CD4-positive, alpha-beta T cell treated with Interleukin-4 for 1 hour (primary cell): ENCODE results near the gene NFRKB.
A peak's percentile ranks its signal among the peaks of the same experiment; 100 is the strongest.
"Not testable (repeated sequence)": the region's sequence is repeated elsewhere in the genome, so short reads cannot be mapped to it uniquely, and the experiment has no call there.

Source experiments
- DNase-seq, 2 donors: peaks; one replicate each; pipeline ENCODE4 v3.0.0-alpha.2; 2020 to 2022

Gene NFRKB

DNA sequence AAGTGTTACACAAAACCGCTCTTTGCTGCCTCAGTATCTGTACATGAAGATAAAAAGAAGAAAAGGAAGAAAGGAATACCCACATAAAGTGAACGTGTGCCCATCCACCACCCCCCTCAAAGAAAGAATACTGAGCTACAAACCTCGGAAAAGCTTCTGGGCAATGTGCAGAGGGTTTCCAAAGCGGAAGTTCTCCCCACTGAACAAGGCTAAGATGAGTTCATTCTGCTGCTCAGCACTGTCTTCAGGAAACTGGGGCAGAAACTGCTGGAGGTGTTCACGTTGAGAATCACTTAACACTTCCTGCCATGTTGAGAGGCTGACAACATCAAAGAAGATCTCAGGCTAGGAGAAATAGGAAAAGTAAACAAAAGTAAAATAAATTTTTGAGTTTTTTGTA, 6.9 kb downstream of the NFRKB start:
- DNase-seq = peak in 1 of 2 donors; percentile 26

DNA sequence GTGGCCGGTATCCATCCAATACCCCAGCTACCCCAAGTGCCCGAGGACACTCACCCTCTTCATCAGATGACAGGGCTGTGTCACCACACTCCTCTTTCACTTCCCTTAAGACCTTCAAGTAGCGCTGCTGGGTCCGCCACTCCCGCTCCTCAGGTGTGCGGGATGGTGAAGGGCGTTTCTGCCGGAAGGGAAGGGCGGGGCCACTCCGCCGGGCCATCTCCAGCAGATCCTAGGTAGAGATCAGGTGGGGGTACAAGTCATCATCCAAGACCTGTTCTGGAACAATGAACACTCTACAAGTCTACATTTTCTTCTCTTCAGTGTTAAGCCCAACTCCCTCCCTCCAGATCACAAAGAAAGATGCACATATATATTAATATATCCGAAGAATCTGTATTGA, 10.0 kb downstream of the NFRKB start:
- no peak for DNase-seq

DNA sequence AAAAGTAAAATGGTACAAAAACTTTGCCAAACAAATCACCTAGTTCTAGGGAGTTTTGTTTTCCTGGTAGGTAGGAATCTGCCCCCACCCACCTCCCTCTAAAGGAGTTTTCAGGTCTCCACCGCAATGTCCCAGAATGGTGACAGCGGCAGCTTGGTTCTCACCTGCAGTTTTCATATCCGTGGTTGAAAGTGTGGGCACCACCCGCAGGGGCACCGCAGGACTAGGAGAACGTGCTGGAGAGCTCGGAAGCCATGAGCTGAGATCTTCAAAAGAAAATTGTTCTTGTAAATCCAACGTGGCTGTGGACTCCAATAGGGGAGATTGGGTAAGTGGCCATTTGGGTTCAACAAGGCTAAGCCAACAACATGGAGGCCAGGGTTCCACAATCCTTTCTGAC, 10.8 kb downstream of the NFRKB start:
- DNase-seq = no peak

DNA sequence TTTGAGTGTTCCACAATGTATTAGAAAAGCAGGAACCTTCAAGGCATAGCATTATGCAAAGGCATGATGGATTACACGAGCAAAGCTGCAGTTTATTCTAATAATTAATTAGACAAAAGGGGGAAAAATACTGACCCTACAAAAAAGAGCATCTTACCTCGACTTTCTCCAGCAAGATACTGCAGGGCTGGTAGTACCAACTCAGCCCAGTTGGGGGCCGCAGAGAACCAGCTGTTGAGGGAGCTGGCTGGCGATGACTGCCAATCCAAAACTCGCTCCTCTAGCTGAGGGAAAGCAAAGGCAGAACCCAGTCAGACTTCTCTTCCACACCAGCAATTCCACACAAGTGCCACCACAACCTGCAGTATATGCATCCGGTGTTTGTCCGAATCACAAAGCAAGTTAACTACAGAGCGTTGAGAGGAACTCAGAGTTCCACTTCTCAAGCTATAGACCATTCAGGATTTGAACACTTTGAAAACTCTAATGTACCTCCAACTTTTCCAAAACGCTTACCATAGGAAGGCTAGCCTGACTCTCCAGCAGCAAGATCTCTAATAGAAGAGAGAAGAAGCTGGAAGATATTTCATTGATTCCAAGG, 13.7 kb downstream of the NFRKB start:
- peak; percentile 17 to 28 for DNase-seq

DNA sequence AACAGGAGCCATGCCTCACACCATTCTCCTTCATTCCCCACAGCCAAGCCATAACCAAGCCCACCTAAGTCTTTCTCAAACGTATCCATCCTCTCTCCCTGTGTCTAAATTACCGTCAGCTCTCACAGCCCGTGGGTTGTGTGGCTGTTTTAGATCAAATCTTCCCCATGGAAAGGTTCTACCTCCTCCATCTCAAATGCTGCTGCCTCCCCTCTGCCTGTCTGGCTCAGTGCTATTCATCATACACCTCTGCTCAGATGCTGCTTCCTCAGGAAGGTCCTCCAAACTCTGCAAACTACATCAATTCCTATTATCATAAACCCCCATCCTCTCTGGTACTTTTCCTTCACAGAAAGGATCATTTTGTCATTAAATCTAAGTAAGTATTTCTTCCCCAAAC, 15.1 kb downstream of the NFRKB start:
- DNase-seq = no peak

DNA sequence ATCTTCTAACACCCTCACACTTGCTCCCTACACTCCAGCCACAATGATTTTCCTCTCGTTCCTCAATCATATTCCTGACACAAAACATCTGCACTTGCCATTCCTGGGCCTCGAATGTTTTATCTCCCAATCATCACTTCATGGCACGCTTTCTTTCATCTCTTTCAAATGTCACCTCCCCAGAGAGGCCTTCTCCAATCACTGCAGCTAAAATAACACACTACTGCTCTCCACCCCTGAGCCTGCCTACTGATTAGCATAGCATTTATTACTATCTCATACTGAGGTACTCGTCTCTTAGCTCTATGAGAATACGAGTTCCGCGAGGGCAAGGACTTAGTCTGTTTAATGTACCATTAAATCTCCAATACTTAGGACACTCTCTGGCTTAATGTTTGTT, 23.5 kb downstream of the NFRKB start:
- DNase-seq = no peak

DNA sequence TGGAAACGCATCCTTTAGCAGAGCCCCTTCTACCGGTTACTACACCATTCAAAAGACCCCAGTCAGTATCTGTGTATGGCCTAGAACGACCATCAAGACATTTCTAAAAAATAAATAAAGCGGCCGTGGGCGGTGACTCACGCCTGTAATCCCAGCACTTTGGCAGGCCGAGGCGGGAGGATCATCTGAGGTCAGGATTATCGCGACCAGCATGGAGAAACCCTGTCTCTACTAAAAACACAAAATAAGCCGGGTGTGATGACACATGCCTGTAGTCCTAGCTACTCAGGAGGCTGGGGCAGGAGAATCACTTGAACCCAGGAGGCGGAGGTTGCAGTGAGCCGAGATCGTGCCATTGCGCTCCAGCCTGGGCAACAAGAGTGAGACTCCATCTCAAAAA, 26.8 kb downstream of the NFRKB start:
- not testable (repeated sequence) for DNase-seq

DNA sequence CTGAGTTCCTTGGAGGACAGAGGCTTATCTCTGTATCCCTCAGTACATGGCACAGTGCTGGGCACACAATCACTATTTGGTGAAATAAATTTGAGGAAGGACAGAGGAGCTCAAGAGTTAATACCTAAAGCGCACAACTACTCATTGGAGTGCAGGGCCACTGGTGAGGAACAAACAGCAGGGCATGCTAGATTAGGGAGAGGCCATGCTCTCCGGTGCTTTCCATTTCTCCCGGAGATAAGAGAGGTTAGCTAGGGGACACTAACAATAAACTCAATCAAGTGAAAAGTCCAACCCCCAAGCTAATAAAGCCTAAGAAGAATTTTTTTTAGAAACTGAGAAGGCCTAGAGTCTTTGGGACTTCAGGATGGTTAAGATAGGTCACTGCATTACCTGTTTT, 29.1 kb downstream of the NFRKB start:
- DNase-seq = no peak

DNA sequence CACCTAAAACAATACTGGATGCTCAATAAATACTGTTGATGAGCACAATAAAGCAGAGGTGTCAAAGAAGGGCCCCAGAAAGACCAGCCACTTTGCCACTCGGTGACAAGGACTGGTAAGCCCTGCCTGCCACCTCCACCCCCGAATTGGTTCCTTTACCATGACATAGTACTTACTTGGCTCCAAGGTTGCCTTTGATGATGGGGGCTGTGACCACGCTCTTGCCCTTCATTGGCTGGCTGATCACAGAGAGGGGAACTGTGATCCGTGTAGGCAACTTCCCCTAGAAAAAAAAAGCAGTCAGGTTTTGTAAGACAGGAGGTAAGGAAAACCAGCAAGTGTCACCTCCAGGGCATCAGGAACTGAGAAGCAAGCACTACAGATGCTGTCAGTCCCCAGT, 29.7 kb downstream of the NFRKB start:
- no peak for DNase-seq

DNA sequence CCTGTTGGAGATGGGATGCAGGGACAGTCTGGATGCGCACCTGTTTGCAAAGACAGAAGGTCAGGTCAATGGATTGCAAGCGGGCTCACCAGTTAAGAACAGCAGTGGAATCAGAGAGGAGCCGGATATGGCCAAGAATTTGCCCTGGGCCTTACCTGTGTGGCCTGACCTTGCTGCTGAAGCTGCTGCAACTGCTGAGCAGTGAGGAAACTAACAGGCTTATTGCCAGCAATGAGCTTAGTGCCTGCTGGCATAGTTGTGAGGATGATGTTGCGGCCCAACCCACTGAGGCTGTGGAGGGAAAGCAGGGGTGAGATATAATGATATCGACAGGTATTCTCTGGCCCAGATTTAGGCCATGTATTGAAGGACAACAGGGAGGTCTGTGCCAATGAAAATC, 30.6 kb downstream of the NFRKB start:
- no peak for DNase-seq

DNA sequence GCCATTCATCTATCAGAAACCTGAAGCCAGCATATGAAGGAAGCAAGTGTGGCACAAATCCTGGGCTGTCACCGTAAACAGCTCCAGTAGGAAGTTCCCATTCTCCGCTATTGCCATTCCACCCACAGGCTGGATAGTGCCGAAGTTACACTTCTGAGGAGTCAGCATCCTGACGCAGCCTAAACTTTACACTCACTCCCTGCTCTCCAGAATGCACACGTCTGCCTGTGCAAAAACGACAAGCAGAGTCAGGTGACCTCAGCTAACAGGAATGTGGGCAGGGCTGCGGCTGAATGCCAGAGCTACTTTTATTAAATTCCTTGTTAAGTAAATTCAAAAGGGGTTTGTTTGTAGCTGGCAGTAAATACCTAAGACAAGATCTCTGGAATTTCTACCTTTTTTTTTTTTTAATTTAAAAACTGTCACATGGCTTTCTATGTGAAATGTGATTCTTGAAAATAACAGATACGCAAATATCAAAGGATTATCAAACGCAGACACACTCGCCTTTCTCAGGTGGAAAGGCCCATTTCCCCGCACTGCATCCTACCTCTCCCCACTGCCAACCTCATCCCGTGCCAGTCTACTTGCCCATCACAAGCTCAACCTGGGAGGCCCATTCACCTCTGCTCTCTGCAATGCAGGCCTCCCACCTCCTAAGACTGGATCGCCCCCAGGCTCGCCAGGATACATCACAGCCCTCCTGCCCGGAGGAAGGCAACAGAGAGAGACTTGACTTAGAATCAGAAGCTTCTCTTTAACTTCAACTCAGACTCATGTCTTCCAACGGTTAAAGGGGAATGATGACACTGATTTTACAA, 33.5 kb downstream of the NFRKB start:
- DNase-seq = no peak

DNA sequence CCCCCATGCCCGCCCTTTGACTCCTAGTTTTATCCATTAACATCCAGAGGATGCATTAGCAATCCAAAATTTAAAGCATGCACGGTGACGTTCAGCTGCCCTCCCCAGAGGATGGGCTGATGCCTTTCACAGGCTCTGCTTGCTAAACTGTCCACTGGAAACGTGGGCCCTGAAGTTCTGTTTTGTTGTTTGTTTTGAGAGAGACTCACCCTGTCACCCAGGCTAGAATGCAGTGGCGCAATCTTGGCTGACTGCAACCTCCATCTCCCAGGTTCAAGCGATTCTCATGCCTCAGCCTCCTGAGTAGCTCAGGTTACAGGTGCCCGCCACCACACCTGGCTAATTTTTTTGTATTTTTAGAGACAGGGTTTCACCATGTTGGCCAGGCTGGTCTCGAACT, 39.3 kb downstream of the NFRKB start:
- DNase-seq = no peak

DNA sequence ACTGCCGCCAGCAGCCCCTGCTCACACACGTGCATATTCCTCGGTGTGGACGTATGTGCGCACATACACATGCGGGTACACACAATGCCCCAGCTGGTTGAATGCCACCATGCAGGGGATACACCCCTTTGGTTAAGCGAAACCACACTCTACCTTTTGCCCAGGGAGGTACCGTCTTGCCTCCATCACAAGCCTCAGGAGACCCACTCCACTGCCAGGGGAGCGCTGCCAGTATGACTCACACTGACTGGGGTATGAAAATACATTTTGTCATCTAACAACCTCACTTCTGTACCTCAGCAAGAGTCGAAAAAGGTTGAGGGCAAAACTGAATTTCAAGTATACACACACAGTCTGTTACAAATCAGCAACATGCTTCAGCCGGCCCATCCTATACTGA, 40.3 kb downstream of the NFRKB start:
- DNase-seq = no peak

DNA sequence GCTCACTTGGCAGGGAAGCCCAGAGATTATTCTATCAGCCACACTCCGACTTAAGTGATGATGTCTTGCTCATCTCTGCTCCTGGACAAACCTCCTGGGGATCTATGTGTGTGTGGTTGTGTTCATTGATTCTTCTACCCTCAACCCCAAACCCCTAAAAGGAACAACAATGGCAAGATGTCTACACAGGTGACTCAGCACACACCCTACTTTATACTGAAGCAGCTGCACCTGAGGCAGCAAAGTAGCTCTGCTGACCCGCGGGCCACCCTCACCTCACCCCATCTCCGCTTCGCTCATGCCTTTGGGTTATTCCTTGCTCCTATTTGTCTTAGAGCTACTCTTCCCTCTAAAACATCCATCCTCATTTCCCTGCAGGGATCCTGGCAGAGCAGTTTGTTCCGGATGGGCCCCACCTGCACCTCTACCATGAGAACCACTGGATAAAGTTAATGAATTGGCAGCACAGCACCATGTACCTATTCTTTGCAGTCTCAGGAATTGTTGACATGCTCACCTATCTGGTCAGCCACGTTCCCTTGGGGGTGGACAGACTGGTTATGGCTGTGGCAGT, 41.1 kb downstream of the NFRKB start:
- DNase-seq = no peak

DNA sequence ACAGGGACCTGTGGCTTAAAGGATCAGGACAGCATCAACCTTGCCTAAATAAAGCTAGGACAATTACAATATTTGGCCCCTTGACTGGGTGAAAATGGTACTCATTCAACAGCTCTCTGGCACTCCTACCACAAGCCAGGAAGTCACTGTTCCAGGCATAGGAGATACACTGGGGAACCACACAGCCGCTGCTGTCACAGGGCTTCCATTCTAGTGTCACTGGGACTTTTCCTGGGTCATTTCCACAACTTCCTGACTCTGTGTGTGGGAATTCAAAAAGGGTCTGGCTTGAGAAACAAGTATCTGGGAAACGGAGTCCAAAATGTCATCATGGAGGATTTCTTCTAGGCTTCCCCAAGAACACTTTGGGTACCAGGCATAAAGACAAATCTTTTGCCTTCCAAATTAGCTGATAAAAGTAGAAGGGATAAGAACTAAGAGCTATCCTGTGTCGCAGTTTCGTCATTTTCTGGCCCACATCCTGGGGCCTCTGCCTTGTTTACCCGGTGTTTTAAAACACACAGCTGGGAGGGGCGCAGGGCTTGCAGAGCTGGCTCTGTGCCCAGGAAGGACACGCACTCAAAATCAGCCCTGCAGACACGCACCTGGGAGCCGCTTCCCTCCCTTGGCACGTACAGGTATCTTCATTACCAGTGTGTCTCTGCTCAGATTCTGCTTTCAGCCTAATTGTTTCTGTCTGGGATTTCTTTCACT, 41.7 kb downstream of the NFRKB start:
- peak; percentile 73 to 77 for DNase-seq

DNA sequence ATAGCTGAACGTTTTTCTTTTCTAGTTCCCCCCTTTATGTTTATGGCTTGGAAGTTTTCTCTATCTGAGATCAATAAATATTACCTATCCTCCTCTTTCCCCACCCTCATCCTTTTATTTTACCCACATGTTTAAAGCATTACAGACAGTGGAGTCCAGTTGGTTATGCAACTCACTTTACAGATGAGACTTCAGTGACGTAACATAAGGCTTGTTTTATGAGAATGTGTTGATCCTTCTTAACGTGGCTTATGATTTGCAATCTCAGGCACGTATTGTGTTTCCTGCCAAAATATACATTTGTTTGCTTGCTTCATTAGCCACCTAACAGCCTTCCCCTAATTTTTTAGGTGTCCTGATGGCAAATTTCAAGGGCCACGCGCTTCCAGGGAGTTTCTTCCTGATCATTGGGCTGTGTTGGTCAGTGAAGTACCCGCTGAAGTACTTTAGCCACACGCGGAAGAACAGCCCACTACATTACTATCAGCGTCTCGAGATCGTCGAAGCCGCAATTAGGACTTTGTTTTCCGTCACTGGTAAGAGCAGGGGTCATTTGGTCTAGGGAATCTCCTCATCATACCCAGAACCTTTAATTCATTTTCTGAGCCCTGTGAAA, 43.1 kb downstream of the NFRKB start:
- no peak for DNase-seq

DNA sequence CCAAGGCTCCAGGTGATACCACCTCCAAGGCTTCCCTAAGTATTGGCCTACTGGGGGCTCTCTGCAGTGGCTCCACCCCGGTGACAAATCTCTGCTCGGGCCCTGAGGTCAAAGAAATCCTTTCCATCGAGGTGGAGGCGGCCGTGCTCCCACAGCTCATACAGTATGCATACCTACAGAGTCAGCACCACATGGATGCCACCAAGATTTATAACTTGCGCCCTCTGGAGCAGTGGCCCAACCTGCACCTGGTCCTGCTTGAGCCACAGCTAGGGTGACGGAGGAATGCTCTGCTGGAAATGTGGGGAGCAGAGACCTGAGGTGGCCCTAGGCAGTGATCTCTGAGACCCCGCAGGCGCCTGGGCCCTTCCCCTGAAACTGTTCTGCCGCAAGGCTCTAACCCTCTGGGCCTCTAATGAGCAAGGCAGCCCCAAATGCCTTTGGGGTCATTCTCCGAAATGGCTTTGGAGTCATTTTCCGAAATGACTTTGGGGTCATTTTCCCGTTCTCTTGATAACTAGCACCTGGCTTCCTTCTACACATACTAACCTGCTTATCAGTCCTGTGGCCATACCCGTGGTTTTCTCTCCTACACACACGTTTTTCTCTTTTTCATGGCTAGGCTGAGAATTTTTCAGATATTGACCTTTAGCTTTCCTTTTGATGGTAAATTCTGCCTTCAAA, 45.8 kb downstream of the NFRKB start:
- DNase-seq = no peak

DNA sequence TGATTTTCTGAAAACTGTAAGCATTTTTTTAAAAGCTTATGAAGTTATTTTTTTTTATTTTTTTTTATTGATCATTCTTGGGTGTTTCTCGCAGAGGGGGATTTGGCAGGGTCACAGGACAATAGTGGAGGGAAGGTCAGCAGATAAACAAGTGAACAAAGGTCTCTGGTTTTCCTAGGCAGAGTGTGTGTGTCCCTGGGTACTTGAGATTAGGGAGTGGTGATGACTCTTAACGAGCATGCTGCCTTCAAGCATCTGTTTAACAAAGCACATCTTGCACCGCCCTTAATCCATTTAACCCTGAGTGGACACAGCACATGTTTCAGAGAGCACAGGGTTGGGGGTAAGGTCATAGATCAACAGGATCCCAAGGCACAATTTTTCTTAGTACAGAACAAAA, 48.0 kb downstream of the NFRKB start:
- DNase-seq = not testable (repeated sequence)

DNA sequence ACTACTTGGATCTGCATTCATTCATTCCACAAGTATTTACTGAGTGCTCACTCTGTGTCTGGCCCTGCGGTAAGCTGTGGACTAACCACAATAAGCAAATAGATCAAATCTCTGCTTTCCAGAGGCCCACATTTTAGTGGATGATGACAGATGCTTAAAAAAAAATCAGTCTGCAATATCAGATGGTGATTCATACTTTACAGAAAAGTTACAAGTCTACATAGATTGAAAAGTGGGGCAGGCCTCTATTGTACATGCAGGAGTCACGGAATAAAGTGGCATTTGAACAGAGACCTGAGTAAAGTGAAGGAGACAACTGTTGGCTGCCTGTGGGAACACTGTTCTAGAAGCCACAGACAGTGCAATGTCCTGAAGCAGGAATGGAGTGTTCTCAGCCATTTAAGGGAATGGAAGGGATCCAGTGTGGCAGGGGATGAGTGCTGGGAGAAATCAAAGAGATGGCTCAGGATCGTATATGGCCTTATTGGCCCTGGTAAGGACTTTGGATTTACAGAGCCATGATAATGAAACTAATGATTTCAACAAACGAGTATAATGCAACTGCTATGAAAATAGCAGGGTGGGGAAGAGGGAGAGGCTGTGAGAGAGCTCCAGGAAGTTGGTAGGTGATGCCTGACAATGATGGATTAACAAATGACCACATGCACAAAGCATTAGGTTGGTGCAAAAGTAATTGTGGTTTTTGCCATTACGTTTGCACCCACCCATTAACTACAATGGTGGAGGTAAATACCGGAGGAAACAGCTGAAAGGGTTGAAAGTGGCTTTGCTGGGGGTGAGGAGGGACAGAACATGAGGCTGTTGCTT, 48.7 kb downstream of the NFRKB start:
- peak in 1 of 2 donors; percentile 19 for DNase-seq
